HG03460 (cell line): Measurements from ENCODE around the gene PRKG1.
"Not testable (repeated sequence)": the region's sequence is repeated elsewhere in the genome, so short reads cannot be mapped to it uniquely, and the experiment has no call there.

Source experiments
- ATAC-seq: cut with Tn5 transposase; IDR thresholded peaks from one replicate; pipeline ENCODE4 v1.9.1; 2021; ENCODE audit not compliant: unreplicated experiment

PRKG1 gene

DNA sequence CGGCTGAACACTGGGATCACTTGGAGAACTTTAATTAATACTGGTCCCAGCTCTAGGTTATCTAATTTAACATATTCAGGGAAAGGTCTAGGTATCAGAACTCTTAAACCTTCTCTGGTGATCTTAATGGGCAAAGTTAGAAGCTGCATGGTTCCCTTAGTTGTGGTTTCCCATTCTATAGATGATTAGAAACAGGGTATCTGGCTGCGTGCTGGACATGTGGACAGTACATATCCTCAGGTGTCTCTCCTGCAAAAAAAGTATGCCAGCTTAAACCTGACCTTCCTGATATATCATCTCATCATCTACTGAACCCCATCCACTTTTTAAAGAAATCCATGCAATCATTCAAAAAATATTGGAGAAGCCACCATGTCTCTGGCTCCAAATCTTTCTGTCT, 955.3 kb downstream of the PRKG1 start:
- ATAC-seq = no peak

DNA sequence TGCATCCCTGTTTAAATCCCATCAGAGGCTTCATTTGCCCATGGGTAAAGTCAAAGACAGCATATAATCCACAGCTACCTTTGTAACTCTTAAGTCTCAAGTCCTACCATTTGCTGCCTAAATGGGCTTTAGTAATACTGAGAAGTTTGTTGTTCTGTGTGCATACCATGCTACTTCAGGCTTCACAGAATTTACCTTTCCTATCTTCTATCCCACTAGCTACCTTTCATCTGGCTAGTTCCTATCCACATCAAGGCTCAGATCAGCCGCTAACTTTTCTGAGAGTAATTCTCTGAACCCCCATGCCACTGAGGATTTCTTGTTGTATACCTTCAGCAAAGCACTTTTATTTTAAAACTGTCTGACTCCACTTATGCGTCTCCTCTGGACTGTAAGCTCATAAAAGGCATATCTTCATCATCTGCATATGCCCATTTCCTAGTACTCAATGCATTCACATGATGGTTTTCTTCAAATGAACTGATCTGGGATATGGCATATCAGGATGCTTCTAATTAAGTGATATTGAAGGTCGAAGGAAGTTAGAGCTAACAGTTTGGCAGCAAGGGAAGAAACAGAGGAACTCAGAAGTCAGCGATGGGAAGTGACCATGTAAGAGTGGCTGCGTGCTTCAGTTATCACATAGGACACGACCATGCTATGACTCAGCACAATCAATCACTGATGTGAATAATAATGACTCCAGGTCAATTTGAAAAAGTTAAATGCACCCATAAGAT, 955.9 kb downstream of the PRKG1 start:
- no peak for ATAC-seq

DNA sequence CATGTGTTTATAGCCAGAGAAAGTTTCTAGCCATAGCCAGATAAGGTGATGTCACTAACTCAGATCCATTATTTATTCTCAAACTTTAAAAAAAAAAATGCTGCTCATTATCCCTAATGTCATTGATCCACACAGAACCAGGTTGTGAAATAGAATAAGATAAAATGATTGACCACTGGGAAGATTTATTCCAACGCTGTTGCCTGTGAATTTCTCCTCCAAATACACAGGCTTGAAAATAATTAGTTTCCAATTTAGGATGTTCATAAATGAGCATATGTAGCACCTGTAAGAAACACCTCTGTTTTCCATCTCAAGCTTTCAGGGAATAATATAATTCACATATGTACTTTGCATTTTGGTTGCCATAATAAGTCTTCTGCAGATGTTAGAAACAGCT, 956.7 kb downstream of the PRKG1 start:
- no peak for ATAC-seq

DNA sequence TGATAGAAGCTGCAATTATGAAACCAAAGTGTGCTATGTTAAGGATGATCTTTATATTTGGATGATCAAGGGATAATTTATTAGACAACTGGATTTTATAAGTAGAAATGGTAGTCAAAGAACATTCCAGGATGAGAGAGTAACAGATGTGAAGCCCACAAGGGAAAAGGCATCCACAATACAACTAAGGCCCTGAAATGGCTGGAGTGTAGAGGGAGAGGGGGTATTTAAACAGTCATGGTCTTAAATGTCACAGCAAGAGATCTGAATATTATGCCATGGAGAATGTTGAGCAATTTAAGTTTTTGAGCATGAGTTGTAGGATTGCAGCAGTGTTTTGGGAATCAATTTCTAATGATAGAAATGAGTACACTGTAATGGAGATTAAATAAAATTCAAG, 957.5 kb downstream of the PRKG1 start:
- no peak for ATAC-seq

DNA sequence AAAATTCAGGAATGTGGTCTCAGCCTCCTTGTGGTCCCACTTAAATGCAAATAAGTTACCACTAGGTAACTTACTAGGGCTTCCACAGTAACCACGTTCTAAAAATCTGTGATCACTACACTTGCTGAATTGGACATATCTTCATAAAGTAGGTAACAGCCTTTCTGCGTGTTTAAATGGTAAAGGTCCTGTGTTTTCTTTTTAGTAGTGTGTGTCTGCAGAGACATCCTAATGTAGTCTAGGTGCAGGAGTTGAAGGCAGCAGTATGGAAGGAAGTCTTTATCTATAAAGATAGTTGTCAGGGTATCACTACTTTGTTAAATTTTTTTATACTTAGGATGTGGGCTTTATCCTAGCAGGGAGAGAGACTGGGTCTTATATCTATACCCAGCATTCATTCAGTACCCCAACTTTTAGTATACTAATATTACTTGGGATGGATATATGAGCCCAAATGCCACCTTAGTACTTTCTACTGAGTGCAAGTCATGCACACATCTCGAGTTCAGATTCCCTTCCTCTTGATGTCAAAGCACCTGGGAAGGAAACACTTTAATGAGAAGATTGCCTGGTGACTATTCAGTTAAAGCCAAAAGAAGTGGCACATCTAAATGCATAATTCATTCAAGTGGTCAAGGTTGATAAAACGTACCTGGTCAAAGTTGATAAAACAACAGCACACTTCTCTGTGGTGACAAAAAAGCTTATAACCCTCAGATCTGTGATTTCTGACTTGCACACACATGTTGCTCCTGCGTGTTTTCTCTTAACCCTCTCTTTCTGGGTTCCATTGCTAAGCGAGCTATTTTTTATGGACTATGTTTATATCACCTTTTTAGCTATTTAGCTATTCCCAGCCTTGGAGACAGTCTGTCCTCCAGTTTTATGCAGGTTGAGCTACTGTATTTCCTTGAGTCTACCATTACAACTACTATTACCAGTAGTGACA, 958.7 kb downstream of the PRKG1 start:
- no peak for ATAC-seq

DNA sequence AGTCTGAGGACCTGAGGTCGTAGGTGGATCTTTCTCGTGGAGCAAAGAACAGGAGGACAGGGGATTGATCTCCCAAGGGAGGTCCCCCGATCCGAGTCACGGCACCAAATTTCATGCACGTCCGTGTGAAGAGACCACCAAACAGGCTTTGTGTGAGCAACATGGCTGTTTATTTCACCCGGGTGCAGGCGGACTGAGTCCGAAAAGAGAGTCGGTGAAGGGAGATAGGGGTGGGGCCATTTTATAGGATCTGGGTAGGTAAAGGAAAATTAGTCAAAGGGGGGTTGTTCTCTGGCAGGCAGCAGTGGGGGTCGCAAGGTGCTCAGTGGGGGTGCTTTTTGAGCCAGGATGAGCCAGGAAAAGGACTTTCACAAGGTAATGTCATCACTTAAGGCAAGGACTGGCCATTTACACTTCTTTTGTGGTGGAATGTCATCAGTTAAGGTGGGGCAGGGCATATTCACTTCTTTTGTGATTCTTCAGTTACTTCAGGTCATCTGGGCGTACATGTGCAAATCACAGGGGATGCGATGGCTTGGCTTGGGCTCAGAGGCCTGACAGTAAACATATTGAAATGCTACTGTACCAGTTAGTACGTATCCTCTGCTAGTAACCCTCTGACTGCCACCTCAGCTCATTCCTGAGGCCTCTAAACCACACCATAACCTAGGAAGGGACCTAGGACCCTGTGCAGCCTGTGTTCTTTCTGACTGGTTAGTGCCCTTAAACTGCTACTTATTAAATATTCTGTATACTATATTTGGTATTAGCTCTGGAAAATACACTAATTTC, 964.9 kb downstream of the PRKG1 start:
- not testable (repeated sequence) for ATAC-seq

DNA sequence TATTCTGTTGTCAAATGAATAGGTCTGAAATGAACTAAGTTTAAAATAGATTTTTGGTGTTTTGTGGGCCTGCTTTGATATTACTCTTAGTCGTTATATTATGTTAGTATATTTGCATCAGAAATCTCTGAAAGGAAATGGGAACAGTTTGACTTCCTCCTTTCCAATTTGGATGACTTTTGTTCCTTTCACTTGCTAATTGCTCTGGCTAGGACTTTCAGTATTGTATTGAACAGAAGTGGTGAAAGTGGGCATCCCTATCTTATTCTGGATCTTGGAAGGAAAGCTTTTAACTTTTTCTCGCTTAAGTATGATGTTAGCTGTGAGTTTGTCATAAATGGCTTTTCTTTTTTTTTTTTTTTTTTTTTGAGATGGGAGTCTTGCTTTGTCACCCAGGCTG, 966.2 kb downstream of the PRKG1 start:
- no peak for ATAC-seq

DNA sequence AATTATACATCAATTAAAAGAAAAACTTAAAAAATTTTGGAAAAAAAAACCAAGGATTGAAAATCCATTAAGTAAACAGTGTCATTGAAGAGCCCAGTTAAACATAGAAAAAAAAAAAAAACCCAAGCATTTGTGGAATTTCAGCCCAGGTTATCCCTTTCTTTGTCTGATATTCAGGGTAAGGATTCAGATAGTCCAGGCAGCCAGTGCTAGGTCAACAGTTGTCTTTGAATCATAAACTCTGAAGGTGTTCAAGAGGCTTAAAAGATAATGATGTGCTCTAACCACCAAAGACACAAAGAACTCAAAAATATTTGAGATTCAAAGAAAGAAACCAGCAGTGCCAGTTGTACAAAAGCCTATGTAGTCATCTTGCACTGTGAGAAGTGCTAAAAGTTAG, 969.5 kb downstream of the PRKG1 start:
- no peak for ATAC-seq

DNA sequence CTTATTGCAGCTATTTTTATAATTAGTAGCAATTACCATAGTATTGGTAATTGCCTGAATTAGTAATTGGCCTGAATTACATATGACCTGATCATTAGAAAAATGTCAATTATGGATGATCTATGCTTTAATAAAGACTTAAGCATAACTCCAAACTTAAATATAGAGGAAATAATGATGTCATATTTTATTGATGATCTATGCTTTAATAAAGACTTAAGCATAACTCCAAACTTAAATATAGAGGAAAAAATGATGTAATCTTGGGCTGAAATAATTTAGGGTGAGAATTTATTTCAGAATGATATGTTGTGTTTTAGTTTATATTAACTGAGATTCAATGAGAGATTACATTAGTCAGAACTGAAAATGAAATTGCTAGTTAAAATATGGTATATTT, 973.8 kb downstream of the PRKG1 start:
- no peak for ATAC-seq

DNA sequence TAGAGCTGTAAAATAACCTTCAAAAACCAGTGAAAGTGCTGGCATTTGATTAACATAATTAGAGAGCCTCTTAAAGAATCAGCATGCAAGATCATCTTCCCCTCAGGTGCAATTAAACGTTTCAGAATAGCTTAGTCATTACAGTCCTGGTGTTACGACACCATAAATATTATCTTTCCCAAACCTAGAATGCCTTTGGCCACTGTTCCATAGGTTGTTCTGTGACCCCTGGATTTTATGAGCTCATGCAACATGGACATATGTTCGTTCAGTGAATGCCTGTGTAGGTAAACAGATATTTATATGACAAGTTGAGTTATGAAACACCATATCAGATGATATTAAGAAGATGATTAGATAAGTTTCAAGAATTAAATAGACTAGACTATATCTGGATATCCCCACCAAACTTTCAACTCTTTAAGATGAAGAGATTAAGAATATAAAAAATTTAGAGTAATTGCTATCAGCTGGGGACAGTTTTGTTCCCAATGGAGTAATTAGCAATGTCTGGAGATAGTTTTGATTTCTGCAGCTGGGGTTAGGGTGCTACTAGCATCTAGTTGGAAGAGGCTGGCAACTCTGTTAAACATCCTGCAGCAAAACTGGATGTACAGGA, 976.3 kb downstream of the PRKG1 start:
- no peak for ATAC-seq

DNA sequence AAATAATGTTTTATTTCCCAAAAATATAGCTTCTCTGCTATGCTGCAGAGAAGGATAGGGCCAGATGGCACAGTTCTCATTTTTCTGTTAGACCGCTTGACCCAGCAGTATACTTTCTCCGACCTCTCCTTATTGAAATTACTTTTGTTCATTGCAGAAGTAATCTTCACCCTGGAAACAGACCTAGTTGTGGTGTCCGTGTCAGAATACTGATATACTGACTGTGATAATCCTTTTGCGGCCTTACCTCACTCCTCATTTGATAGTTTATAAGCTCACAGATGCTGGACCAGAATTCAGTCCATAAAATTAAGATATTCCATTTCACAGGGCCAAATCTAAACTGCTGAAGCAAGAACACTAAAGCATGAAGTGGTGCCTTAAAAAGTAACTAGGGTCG, 979.2 kb downstream of the PRKG1 start:
- ATAC-seq = no peak

DNA sequence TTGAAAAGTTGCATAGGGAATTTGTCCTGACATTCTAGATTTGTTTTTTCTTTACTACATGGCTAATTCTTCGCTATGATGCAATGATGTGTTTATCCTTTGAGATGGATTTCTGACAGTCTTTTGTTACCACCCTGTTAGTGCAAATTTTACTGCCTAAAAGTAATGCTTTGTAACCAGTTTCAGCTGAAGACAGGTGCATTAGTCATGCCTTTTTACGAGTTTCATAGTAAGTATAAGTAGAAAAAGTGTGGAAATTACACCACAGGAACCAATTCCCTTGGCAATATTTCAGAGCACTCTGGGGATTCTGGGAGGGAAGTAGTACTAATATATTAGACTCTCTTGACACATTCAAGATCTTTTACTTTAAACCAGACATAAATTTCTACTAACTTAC, 982.0 kb downstream of the PRKG1 start:
- ATAC-seq = no peak

DNA sequence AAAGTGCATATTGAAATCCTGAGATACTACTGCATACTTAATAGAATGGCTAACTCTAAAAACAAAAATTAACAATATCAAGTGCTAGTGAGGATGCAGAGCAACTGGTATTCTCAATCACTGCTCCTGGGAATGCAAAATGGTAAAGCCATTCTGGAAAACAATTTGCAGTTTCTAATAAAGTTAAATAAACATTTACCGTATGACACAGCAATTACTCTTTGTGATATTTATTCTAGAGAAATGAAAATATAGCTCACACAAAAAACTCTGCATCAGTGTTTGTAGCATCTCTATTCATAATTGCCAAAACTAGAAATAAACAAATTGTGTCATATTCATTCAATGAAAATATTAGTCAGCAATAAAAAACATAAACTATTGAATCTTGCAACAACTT, 984.8 kb downstream of the PRKG1 start:
- ATAC-seq = no peak

DNA sequence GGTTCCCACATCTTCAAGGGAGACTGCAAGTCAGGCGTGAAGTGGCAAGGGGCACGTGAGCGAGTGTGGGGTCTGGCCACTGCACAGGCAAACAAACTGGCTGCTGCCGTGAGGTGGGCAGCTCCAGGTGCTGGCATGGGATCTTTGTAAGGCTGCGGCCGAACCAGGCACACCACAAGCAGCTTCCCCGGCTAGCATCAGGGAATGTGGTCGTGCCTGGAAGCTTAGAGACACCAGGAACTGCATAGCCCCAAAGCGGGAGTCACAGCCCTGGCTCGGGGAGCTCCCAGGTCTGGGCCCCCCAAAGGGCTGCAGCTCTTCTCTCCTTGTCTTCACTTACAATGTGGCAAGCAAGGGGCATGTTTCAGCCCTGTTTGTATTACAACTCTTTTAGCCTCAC, 988.9 kb downstream of the PRKG1 start:
- ATAC-seq = no peak

DNA sequence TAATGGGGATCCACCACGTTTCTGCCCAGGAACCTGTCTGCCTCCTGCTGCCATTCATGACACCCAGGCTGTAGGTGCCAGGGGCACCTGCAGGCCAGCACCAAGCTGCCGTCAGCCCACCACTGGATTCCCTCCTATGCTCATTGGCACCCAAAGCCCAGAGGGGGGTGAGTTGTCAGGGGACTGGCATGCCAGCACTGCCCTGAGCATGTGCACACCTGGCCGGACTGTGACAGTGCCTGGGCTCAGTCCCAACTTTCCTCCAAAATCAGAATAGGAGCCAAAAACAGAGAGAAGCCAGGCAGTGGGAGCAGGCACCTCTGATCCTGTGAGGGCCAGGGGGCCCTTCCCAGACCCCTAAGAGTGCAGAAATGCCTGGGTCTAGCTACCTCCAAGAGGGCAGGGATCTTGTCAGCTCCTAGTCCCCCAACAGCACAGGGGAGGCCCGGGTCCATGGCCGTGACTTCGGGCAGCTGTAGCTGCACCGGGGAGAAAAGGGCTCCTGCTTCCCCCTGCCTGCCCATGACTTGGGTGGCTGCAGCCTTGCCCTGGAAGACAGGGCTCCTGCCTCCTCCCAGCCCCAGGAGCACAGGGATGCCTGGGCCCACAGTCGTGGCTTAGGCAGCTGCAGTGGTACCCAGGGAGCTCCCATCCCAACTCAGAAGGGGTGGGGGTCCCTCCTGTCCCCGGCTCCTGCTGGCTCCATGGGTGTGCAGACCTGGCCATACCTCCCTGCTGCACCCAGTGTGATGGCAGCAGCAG, 990.0 kb downstream of the PRKG1 start:
- ATAC-seq = no peak

DNA sequence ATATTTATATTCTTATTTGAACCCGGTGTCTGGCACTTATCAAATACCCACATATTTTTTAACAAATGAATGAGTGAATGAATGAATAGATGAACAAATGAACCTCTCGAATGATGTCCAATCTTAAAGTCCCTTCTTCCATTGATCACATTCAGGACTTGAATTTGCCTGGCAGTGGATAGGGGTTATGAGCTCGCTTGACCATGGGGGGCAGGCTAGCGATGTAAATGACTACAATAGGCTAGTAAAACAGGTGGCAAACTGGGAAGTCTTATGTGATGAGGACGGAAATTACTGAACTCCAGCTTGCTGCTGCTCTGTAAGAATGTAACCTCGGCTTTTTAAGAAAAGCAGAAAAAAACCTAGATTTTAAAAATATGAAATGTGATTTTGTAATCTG, 992.1 kb downstream of the PRKG1 start:
- no peak for ATAC-seq

DNA sequence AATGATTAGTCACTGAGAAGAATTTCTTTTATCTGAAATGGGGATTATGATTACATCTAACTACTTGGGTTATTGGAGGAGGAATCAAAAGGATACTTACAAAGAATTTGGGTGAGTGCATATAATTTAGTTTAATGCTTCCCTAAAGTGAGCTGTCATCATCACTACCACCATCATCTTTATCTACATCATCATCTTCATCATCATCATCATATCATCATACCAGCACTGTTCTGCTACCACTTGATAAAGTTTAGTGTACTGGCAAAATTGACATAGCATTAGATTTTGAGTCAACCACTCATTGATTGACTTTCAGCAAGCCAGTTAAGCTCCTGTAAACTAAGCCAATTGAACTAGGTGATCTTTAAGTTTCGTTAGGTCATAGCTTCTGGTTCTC, 994.2 kb downstream of the PRKG1 start:
- ATAC-seq = no peak

DNA sequence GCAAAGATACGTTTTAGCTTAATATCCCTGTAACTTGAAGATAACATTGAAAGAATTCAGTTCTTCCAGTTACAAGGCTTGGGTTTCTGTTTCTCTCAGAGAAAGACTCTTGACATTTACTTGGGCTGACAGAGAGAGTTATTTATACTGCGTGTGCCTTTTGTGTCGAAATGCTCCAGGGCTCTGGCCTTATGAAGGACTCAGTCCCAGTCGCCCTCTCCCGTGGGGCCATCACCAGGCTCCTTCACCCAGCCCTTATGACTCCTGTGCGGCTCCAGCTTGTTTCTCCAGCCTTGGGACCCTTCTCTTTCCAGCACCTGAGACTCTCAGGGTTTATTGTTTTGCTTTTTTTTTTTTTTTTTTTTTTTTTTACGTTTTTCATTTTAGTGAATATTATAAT, 997.5 kb downstream of the PRKG1 start:
- no peak for ATAC-seq

DNA sequence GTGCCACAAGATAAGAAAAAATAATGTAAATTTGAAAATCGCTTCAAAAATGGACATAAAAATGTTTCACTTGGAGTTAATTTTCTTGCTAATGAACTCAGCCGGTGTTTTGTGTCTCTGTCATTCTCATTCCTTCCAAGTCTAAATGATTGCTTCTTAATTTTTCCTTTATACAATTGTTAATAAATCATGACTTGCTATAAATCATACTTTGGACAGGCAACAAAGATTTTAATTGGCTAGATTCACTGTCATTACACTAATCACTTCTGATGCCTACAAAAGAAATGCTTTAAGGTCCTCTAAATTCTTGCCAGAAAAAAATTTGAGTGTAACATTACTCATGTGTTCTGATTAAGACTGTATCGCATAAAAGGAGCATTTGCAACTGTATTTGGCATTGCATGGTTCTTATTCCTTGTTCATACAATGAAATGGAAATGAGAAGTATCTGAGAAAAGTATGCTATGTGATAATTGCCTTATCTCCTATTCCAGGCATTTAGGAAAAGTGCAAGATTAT, 1000.3 kb downstream of the PRKG1 start:
- no peak for ATAC-seq

DNA sequence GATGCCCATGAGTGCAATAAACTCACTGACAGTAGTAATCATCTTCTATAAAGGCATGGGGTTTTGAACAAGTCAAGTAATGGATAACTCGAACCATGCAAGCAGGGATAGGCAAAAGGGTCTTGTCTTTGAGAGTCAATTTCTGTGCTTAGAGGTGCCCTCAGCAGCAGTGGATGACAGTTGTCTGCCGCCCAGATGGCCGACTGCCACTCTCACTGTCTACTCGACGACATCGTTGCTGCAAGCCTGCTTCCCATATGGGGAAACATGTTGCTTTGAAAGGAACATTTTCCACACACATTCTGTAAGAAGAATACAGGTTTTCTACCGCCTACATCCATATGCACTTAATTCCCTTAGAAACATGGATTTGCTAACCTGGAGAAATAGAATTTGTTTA, 1003.5 kb downstream of the PRKG1 start:
- ATAC-seq = no peak
